K562 (cell line): ENCODE measurements around the gene FASTK. TPM values are rescaled to one million over a fixed set of nuclear protein-coding genes. Genes with fewer than 3 reads are reported as not detected.

ENCODE experiments used
- ARID1B ChIP-seq: fragments of 450-650 bp; IDR thresholded peaks from 2 replicates; pipeline ENCODE4 v1.6.1; 2016; ENCODE audit warnings: antibody characterized with exemption, mild to moderate bottlenecking, inconsistent platforms
- BCL6 ChIP-seq: fragments of 250-450 bp; sonication (Bioruptor Pico); IDR thresholded peaks from 2 replicates; pipeline ENCODE4 v1.4.0; 2020
- BCOR ChIP-seq: fragments of 450-650 bp; IDR thresholded peaks from 2 replicates; pipeline ENCODE4 v1.6.1; 2016
- BMI1 ChIP-seq: fragments of 150-350 bp; IDR thresholded peaks from 2 replicates; pipeline ENCODE4 v1.6.1; 2014; ENCODE audit warnings: low read length
- CREBBP ChIP-seq: IDR thresholded peaks from one replicate; pipeline ENCODE4 v1.6.1; 2012; ENCODE audit warnings: low read depth, mild to moderate bottlenecking, control low read depth, inconsistent platforms, low read length
- IFI16 ChIP-seq: fragments of 250-450 bp; sonication (Bioruptor Pico); IDR thresholded peaks from 2 replicates; pipeline ENCODE4 v2.1.2; 2022; ENCODE audit warnings: mild to moderate bottlenecking, inconsistent platforms
- KDM5B ChIP-seq: fragments of 200-600 bp; sonication (generic); IDR thresholded peaks from 2 replicates; pipeline ENCODE4 v1.6.1; 2012; ENCODE audit warnings: low read depth, mild to moderate bottlenecking, moderate library complexity, low read length, control low read depth, inconsistent platforms; ENCODE audit not compliant: insufficient replicate concordance
- KHSRP ChIP-seq: fragments of 450-650 bp; IDR thresholded peaks from 2 replicates; pipeline ENCODE4 v1.6.1; 2017
- PHF20 ChIP-seq: fragments of 450-650 bp; IDR thresholded peaks from 2 replicates; pipeline ENCODE4 v1.6.1; 2018; ENCODE audit not compliant: partially characterized antibody
- RHOXF2B ChIP-seq: fragments of 250-450 bp; sonication (Bioruptor Pico); conservative IDR thresholded peaks from 2 replicates; pipeline ENCODE4 v1.5.1; 2021
- SRF ChIP-seq, 2 experiments: fragments of 250-450, 450-650 bp in 1 of 2; sonication (Bioruptor Pico) in 1 of 2; sonication (generic) in 1 of 2; formaldehyde crosslinking; IDR thresholded peaks; 2 replicates each; pipeline versions ENCODE4 v1.5.0 to v1.5.1; 2020 to 2022; ENCODE audit warnings: mild to moderate bottlenecking in 1 of 2, missing genetic modification reagents in 1 of 2
- TSC22D4 ChIP-seq: fragments of 450-650 bp; IDR thresholded peaks from 2 replicates; pipeline ENCODE4 v1.6.1; 2016; ENCODE audit warnings: missing genetic modification characterization, missing biosample characterization, control low read depth
- XRCC3 ChIP-seq: fragments of 450-650 bp; IDR thresholded peaks from 2 replicates; pipeline ENCODE4 v1.6.1; 2017; ENCODE audit warnings: mild to moderate bottlenecking, moderate library complexity
- ZNF41 ChIP-seq: fragments of 250-450 bp; sonication (Bioruptor Pico); conservative IDR thresholded peaks from 2 replicates; pipeline ENCODE4 v1.4.0; 2020; ENCODE audit warnings: mild to moderate bottlenecking
- ZNF551 ChIP-seq: fragments of 250-450 bp; sonication (Bioruptor Pico); IDR thresholded peaks from 2 replicates; pipeline ENCODE4 v1.5.0; 2021; ENCODE audit warnings: mild to moderate bottlenecking, moderate library complexity
- polyA plus RNA-seq, 8 experiments: library from polyadenylated mRNA; depleted of rRNA in 4 of 8; stranded (reverse) in 5 of 8; unstranded in 3 of 8; fragments of >200 nt; fragmentation: Nextera tagmentation in 2 of 8; fragmentation: Illumina TruSeq in 1 of 8; extraction: Ambion mirVana in 2 of 8; extraction: Trizol in 1 of 8; gene quantifications; 2 replicates each; pipeline versions ENCODE4 v1.2.1 to v1.2.3, GENCODE V29; 2011 to 2014; ENCODE audit warnings: inconsistent platforms in 1 of 8, missing spikeins in 1 of 8
- total RNA-seq, 7 experiments: library from RNA; depleted of rRNA in 6 of 7; stranded (reverse); fragments of >200 nt in 6 of 7; fragmentation: Illumina TruSeq in 2 of 7; extraction: Trizol in 2 of 7; gene quantifications; 2 replicates each; pipeline versions ENCODE4 v1.2.1 to v1.2.3, GENCODE V29; 2011 to 2021; ENCODE audit warnings: low replicate concordance in 1 of 7
- TF ChIP-seq, protein P1 (sequence below): fragments of 250-450 bp; sonication (Bioruptor Pico); IDR thresholded peaks from 2 replicates; pipeline ENCODE4 v1.8.0; 2022; ENCODE audit warnings: moderate library complexity, mild to moderate bottlenecking, inconsistent platforms
- TF ChIP-seq, protein P2 (sequence below): fragments of 250-450 bp; sonication (Bioruptor Pico); IDR thresholded peaks from 2 replicates; pipeline ENCODE4 v1.5.0; 2022; ENCODE audit warnings: mild to moderate bottlenecking
- TF ChIP-seq, protein P3 (sequence below), 2 experiments: IDR thresholded peaks; 2 replicates each; pipeline ENCODE4 v1.6.1; 2012; ENCODE audit warnings: improper control_type of control experiment in 2 of 2, low read depth in 2 of 2, low read length in 2 of 2, borderline replicate concordance in 1 of 2
- TF ChIP-seq, protein P4 (sequence below): fragments of 250-450 bp; sonication (Bioruptor Pico); IDR thresholded peaks from 2 replicates; pipeline ENCODE4 v1.4.0; 2020; ENCODE audit warnings: mild to moderate bottlenecking, moderate library complexity, borderline replicate concordance
- TF ChIP-seq, protein P5 (sequence below): fragments of 450-650 bp; IDR thresholded peaks from 2 replicates; pipeline ENCODE4 v1.6.1; 2016; ENCODE audit warnings: antibody characterized with exemption

Gene FASTK
- total and polyA plus RNA-seq, 9 of the 15 experiments (the other 6 are each of a cell fraction or from before 2014, with no cell fraction given): 0.51 to 150 (median 48.2) TPM

DNA sequence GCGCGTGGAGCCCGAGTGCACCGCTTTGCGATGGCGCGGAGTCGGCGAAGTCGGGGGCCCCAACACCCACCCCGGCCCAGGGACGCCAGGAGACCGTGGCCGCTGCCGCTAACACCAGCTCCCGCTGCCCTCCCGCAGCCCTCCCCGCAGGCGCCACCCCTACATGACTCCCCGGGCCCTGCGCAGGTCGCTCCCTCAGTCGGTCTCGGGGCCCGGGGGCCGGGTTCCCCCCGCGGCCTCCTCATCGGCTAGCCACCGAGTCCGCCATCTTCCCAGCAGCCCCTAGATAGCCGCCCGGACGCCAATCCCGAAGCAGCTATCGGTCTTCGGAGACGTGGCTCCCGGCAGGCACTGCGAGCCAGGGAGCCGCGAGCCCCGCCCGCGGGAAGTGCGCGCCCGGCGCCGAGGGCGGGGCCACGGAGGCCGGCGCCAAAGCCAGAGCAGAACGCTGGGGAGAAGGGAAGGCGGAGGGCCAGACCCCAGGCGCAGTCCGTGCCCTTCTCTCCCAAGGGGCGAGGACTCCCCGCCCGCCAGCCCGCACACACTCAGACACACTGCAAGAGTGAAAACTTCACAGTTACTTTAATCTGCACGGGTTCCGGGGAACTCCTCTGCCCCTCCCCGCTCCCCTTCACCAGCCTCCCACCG, at the start of gene FASTK (continued):
- TF ChIP-seq, protein P1, sequence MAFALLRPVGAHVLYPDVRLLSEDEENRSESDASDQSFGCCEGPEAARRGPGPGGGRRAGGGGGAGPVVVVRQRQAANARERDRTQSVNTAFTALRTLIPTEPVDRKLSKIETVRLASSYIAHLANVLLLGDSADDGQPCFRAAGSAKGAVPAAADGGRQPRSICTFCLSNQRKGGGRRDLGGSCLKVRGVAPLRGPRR (CRISPR knock-in tag): no peak
- TF ChIP-seq, protein P2, sequence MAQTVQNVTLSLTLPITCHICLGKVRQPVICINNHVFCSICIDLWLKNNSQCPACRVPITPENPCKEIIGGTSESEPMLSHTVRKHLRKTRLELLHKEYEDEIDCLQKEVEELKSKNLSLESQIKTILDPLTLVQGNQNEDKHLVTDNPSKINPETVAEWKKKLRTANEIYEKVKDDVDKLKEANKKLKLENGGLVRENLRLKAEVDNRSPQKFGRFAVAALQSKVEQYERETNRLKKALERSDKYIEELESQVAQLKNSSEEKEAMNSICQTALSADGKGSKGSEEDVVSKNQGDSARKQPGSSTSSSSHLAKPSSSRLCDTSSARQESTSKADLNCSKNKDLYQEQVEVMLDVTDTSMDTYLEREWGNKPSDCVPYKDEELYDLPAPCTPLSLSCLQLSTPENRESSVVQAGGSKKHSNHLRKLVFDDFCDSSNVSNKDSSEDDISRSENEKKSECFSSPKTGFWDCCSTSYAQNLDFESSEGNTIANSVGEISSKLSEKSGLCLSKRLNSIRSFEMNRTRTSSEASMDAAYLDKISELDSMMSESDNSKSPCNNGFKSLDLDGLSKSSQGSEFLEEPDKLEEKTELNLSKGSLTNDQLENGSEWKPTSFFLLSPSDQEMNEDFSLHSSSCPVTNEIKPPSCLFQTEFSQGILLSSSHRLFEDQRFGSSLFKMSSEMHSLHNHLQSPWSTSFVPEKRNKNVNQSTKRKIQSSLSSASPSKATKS (CRISPR knock-in tag): no peak
- no peak for TF ChIP-seq ZNF41 (CRISPR knock-in tag)
- no peak for TF ChIP-seq KHSRP
- TF ChIP-seq, protein P3, sequence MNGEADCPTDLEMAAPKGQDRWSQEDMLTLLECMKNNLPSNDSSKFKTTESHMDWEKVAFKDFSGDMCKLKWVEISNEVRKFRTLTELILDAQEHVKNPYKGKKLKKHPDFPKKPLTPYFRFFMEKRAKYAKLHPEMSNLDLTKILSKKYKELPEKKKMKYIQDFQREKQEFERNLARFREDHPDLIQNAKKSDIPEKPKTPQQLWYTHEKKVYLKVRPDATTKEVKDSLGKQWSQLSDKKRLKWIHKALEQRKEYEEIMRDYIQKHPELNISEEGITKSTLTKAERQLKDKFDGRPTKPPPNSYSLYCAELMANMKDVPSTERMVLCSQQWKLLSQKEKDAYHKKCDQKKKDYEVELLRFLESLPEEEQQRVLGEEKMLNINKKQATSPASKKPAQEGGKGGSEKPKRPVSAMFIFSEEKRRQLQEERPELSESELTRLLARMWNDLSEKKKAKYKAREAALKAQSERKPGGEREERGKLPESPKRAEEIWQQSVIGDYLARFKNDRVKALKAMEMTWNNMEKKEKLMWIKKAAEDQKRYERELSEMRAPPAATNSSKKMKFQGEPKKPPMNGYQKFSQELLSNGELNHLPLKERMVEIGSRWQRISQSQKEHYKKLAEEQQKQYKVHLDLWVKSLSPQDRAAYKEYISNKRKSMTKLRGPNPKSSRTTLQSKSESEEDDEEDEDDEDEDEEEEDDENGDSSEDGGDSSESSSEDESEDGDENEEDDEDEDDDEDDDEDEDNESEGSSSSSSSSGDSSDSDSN (IDR thresholded peaks at IDR 0.05; ENCODE audit: borderline replicate concordance in 1 of 2, low read depth in 2 of 2, low read length in 2 of 2): no peak
- TF ChIP-seq BMI1: 0 out of 2 replicates have a peak, but pooled peaks have one; percentile 19
- no peak for TF ChIP-seq BCOR
- TF ChIP-seq XRCC3: no peak
- TF ChIP-seq, protein P4, sequence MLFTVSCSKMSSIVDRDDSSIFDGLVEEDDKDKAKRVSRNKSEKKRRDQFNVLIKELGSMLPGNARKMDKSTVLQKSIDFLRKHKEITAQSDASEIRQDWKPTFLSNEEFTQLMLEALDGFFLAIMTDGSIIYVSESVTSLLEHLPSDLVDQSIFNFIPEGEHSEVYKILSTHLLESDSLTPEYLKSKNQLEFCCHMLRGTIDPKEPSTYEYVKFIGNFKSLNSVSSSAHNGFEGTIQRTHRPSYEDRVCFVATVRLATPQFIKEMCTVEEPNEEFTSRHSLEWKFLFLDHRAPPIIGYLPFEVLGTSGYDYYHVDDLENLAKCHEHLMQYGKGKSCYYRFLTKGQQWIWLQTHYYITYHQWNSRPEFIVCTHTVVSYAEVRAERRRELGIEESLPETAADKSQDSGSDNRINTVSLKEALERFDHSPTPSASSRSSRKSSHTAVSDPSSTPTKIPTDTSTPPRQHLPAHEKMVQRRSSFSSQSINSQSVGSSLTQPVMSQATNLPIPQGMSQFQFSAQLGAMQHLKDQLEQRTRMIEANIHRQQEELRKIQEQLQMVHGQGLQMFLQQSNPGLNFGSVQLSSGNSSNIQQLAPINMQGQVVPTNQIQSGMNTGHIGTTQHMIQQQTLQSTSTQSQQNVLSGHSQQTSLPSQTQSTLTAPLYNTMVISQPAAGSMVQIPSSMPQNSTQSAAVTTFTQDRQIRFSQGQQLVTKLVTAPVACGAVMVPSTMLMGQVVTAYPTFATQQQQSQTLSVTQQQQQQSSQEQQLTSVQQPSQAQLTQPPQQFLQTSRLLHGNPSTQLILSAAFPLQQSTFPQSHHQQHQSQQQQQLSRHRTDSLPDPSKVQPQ: no peak
- no peak for TF ChIP-seq TSC22D4
- peak in 1 of 2 experiments; percentile 7; a peak in 1 of 4 replicates for TF ChIP-seq SRF (CRISPR knock-in tag; IDR thresholded peaks at IDR 0.05)
- no peak for TF ChIP-seq CREBBP
- no peak for TF ChIP-seq RHOXF2B (CRISPR knock-in tag)
- TF ChIP-seq ARID1B: no peak
- TF ChIP-seq PHF20: peak; percentile 84
- TF ChIP-seq ZNF551: no peak
- TF ChIP-seq, protein P5, sequence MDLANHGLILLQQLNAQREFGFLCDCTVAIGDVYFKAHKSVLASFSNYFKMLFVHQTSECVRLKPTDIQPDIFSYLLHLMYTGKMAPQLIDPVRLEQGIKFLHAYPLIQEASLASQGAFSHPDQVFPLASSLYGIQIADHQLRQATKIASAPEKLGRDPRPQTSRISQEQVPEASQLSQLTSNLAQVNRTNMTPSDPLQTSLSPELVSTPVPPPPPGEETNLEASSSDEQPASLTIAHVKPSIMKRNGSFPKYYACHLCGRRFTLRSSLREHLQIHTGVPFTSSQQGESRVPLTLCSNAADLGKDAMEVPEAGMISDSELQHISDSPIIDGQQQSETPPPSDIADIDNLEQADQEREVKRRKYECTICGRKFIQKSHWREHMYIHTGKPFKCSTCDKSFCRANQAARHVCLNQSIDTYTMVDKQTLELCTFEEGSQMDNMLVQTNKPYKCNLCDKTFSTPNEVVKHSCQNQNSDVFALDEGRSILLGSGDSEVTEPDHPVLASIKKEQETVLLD: no peak
- TF ChIP-seq KDM5B: peak; percentile 95
- no peak for TF ChIP-seq IFI16 (CRISPR knock-in tag)
- no peak for TF ChIP-seq BCL6 (CRISPR knock-in tag)
